OCI-LY1 (cell line): ENCODE results near the gene GTSF1L.

ENCODE experiments used
- CTCF ChIP-seq: fragments of 200-600 bp; sonication (generic), shearing (Covaris generic); IDR thresholded peaks from 2 replicates; pipeline ENCODE4 v1.5.1; 2017; ENCODE audit warnings: mild to moderate bottlenecking, antibody characterized with exemption, low read length, moderate library complexity, mixed read lengths
- EZH2 ChIP-seq: fragments of 200-600 bp; sonication (generic), shearing (Covaris generic); IDR thresholded peaks from 2 replicates; pipeline ENCODE4 v1.8.0; 2017; ENCODE audit warnings: borderline replicate concordance, mixed run types, mild to moderate bottlenecking, antibody characterized with exemption, low read length, moderate library complexity, mixed read lengths

DNA sequence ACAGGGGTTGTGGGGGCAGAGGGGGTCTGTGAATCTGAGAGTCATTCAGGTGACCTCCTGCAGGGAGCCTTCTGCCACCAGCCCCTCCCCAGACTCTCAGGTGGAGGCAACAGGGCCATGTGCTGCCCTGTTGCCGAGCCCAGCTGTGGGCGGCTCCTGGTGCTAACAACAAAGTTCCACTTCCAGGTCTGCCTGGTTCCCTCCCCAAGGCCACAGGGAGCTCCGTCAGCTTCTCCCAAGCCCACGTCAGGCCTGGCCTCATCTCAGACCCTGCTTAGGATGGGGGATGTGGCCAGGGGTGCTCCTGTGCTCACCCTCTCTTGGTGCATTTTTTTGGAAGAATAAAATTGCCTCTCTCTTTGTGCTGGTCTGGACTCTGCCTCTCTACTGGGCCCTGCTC is 10.7 kb downstream of the GTSF1L start:
- TF ChIP-seq CTCF (no peak), EZH2 (no peak)
